ENCODE results near the gene WDR38.
A peak's percentile ranks its signal among the peaks of the same experiment; 100 is the strongest.

Gene WDR38

GRCh38 chr9:124852121-124852828, 985 bp upstream of the WDR38 start:
- no peak for DNase-seq (ENCODE audit: low read depth, low spot score)
- peak overlapping the region; percentile 76 for H3K4me3 ChIP-seq
- H3K36me3 ChIP-seq (ENCODE audit: insufficient read depth, low read length), result peaks cover 7% of the 10 kb centered on the region
- no peak overlapping the region for H3K9ac ChIP-seq (ENCODE audit: insufficient read length)
- H3K27ac ChIP-seq, result no peak overlapping the region
- H3K9me3 ChIP-seq (ENCODE audit: low read depth, low read length), result no peaks in the 10 kb centered on the region
- no peak for TF ChIP-seq EZH2 (IDR thresholded peaks at IDR 0.05)
- TF ChIP-seq FOXP2 (optimal IDR thresholded peaks at IDR 0.05; ENCODE audit: control extremely low read depth, extremely low read length, insufficient read depth), result no peak
- no peak for TF ChIP-seq POLR2AphosphoS5 (IDR thresholded peaks at IDR 0.05; ENCODE audit: borderline replicate concordance, low read depth, low read length)

DNA sequence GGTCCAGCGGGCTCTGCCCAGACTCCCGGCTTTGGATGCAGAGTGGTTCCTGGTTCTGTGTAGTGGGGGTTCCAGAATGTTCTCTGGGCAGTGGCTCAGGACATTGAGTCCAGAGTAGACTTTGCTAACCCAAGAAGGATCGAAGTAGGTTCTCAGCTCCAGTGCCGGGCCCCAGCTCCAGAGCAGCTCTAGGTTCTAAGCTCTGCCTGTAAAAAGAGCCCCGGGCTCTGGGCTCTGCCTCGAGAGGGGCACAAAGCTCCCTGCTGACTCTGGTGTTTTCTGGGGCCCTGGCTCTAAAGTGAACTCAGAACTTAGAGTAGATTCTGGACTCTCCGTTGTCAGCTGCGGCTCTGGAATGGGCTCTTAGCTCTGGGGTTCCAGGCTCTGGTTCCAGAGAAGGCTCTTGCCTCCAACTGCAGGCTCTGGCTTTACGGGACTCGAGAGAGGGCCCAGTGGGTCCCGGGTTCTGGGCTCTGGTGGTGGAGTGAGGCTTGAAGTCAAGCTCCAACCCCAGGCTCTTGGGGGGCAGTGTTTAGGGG, 414 bp downstream of the WDR38 start:
- TF ChIP-seq POLR2AphosphoS5 (IDR thresholded peaks at IDR 0.05; ENCODE audit: borderline replicate concordance, low read depth, low read length) (no peak), EZH2 (IDR thresholded peaks at IDR 0.05) (no peak), FOXP2 (optimal IDR thresholded peaks at IDR 0.05; ENCODE audit: control extremely low read depth, extremely low read length, insufficient read depth) (no peak)
- Histone ChIP-seq H3K9me3 (ENCODE audit: low read depth, low read length) (no peaks in the 10 kb centered on the region), H3K9ac (ENCODE audit: insufficient read length) (no peak overlapping the region), H3K27ac (no peak overlapping the region), H3K36me3 (ENCODE audit: insufficient read depth, low read length) (peaks cover 21% of the 10 kb centered on the region), H3K4me3 (peak overlapping the region; percentile 76)
- no peak for DNase-seq (ENCODE audit: low read depth, low spot score)

- H3K9me3 ChIP-seq (ENCODE audit: low read depth, low read length), result no peaks in the 10 kb centered on the region
- H3K36me3 ChIP-seq (ENCODE audit: insufficient read depth, low read length), result peaks cover 26% of the 10 kb centered on the region
- no peak for DNase-seq (ENCODE audit: low read depth, low spot score)
- H3K9ac ChIP-seq (ENCODE audit: insufficient read length), result no peak overlapping the region
- TF ChIP-seq EZH2 (IDR thresholded peaks at IDR 0.05), result no peak
- no peak overlapping the region for H3K4me3 ChIP-seq
- H3K27ac ChIP-seq, result no peak overlapping the region
Measured at GRCh38 chr9:124854161-124854560, 901 bp downstream of the WDR38 start.

GRCh38 chr9:124854822-124855221, 1.6 kb downstream of the WDR38 start:
- no peak overlapping the region for H3K4me3 ChIP-seq
- peaks cover 32% of the 10 kb centered on the region for H3K36me3 ChIP-seq (ENCODE audit: insufficient read depth, low read length)
- peak overlapping the region; percentile 60; the same call in 1 of the 2 replicates for H3K27ac ChIP-seq
- TF ChIP-seq EZH2 (IDR thresholded peaks at IDR 0.05), result no peak
- TF ChIP-seq FOXP2 (optimal IDR thresholded peaks at IDR 0.05; ENCODE audit: control extremely low read depth, extremely low read length, insufficient read depth), result no peak
- TF ChIP-seq POLR2AphosphoS5 (IDR thresholded peaks at IDR 0.05; ENCODE audit: borderline replicate concordance, low read depth, low read length), result no peak
- DNase-seq (ENCODE audit: low read depth, low spot score), result no peak
- H3K9me3 ChIP-seq (ENCODE audit: low read depth, low read length), result no peaks in the 10 kb centered on the region
- H3K9ac ChIP-seq (ENCODE audit: insufficient read length), result no peak overlapping the region

- no peak for DNase-seq (ENCODE audit: low read depth, low spot score)
- TF ChIP-seq EZH2 (IDR thresholded peaks at IDR 0.05) (no peak), FOXP2 (optimal IDR thresholded peaks at IDR 0.05; ENCODE audit: control extremely low read depth, extremely low read length, insufficient read depth) (no peak), POLR2AphosphoS5 (IDR thresholded peaks at IDR 0.05; ENCODE audit: borderline replicate concordance, low read depth, low read length) (no peak)
- no peaks in the 10 kb centered on the region for H3K9me3 ChIP-seq (ENCODE audit: low read depth, low read length)
- no peak overlapping the region; the same call in 1 of the 2 replicates for H3K27ac ChIP-seq
- no peak overlapping the region for H3K4me3 ChIP-seq
- no peak overlapping the region for H3K9ac ChIP-seq (ENCODE audit: insufficient read length)
- peaks cover 40% of the 10 kb centered on the region for H3K36me3 ChIP-seq (ENCODE audit: insufficient read depth, low read length)
Measured at GRCh38 chr9:124855566-124855943, 2.3 kb downstream of the WDR38 start.

DNA sequence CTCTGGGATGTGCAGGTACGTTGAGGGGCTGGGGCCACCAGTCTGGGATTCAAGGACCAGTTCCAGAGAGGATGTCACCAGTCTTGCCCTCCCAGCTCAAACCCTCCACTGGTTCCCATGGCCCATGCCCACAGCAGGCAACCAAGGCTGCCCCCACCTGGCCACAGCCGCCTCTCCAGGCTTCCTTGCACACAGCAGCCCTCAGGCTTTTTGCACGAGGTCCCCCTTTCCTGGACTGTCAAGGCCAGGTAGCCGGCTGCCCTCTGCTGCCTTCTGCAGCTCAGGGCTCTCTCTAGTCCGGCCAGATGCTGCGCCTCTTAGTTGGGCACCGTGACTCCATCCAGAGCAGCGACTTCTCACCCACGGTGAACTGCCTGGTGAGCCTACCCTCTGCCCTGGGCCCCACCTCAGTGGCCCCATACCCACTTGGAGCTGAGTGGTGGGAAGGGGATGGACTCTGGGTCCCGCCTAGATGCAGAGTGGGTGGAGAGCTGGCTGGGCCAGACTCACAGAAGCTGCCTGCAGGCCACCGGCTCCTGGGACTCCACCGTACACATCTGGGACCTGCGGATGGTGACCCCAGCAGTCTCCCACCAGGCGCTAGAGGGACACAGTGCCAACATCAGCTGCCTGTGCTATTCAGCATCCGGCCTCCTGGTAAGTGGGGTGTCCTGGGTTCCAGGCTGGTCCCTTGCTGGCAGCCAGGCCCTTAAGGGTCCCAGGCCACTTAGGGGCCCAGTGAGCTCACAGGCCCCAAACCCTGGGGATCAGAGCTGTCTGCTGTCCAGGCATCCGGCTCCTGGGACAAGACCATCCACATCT, 2.9 kb downstream of the WDR38 start:
- no peak for TF ChIP-seq EZH2 (IDR thresholded peaks at IDR 0.05)
- TF ChIP-seq POLR2AphosphoS5 (IDR thresholded peaks at IDR 0.05; ENCODE audit: borderline replicate concordance, low read depth, low read length), result peak; percentile 23
- no peak overlapping the region for H3K4me3 ChIP-seq
- no peaks in the 10 kb centered on the region for H3K9me3 ChIP-seq (ENCODE audit: low read depth, low read length)
- H3K9ac ChIP-seq (ENCODE audit: insufficient read length), result no peak overlapping the region
- H3K36me3 ChIP-seq (ENCODE audit: insufficient read depth, low read length), result peaks cover 46% of the 10 kb centered on the region
- DNase-seq (ENCODE audit: low read depth, low spot score), result no peak
- no peak overlapping the region for H3K27ac ChIP-seq

- no peak for TF ChIP-seq EZH2 (IDR thresholded peaks at IDR 0.05)
- TF ChIP-seq FOXP2 (optimal IDR thresholded peaks at IDR 0.05; ENCODE audit: control extremely low read depth, extremely low read length, insufficient read depth), result no peak
- TF ChIP-seq POLR2AphosphoS5 (IDR thresholded peaks at IDR 0.05; ENCODE audit: borderline replicate concordance, low read depth, low read length), result no peak
- no peak overlapping the region for H3K9ac ChIP-seq (ENCODE audit: insufficient read length)
- no peaks in the 10 kb centered on the region for H3K9me3 ChIP-seq (ENCODE audit: low read depth, low read length)
- DNase-seq (ENCODE audit: low read depth, low spot score), result no peak
- no peak overlapping the region for H3K27ac ChIP-seq
- H3K4me3 ChIP-seq, result no peak overlapping the region
- H3K36me3 ChIP-seq (ENCODE audit: insufficient read depth, low read length), result peaks cover 49% of the 10 kb centered on the region
Measured at GRCh38 chr9:124857533-124858162, 4.4 kb downstream of the WDR38 start.

DNA sequence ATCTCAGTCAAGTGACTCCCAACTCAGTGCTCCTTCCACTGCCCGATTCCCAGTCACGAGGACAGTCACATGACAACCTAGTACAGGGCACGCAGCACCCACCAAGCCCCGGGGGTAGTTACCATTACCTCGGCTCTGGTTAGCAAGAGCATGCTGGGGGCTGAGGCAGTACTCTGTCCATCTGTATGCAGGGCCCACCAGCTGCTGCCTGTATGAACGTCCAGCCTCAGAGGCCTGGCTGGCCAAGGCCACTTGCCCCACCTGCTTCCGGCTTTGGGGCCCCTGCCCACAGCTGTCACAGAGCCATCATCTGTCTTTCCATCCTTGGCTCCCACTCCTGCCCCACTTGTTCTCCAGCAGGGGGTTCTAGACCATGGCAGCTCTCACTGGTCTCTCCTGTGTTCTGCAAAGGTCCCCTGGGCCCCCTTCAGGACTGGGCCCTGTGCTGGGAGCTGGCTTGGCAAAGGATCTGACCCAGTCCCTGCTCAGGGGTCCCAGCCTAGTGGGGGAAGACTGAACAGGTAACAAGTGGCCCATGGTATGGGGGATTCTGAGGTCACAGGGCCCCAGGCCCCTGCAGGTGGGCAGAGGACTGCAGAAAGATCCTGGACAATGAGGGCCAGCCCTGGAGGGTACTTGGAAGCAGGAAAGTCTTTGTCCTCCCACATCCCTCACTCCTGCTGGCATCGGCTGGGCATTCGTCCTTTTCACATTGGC, 5.2 kb downstream of the WDR38 start:
- Histone ChIP-seq H3K9ac (ENCODE audit: insufficient read length) (no peak overlapping the region), H3K9me3 (ENCODE audit: low read depth, low read length) (no peaks in the 10 kb centered on the region), H3K27ac (no peak overlapping the region), H3K4me3 (no peak overlapping the region), H3K36me3 (ENCODE audit: insufficient read depth, low read length) (peaks cover 49% of the 10 kb centered on the region)
- no peak for DNase-seq (ENCODE audit: low read depth, low spot score)
- TF ChIP-seq POLR2AphosphoS5 (IDR thresholded peaks at IDR 0.05; ENCODE audit: borderline replicate concordance, low read depth, low read length), result no peak; the same call in 1 of the 2 replicates
- no peak for TF ChIP-seq FOXP2 (optimal IDR thresholded peaks at IDR 0.05; ENCODE audit: control extremely low read depth, extremely low read length, insufficient read depth)
- no peak for TF ChIP-seq EZH2 (IDR thresholded peaks at IDR 0.05)

All from SK-N-MC (cell line).